Small intestine (tissue), 7 donors: ENCODE results near the gene PFDN2. TPM values are rescaled to one million over a fixed set of nuclear protein-coding genes. Genes with fewer than 3 reads are reported as not detected.

Experiments used
- DNase-seq, 2 donors: peaks; one replicate each; pipeline versions ENCODE4 v3.0.0 to v3.0.0-alpha.2; 2013
- FAIRE-seq: peaks from 2 replicates; lab custom pipeline; 2012; peaks lifted over from hg19 to GRCh38; lab: Jason Lieb, UNC
- H3K27ac ChIP-seq, 3 donors: one replicate each; pipeline ENCODE4 v1.5.1; 2013; ENCODE audit warnings: low read length in 2 of 3, mild to moderate bottlenecking in 2 of 3, control low read depth in 1 of 3, inconsistent platforms in 1 of 3, low read depth in 1 of 3, moderate library complexity in 1 of 3
- H3K27me3 ChIP-seq, 3 donors: one replicate each; pipeline ENCODE4 v1.6.1; 2013; ENCODE audit warnings: low read length in 3 of 3, inconsistent platforms in 1 of 3; ENCODE audit not compliant: control insufficient read depth in 3 of 3, insufficient read depth in 3 of 3
- H3K36me3 ChIP-seq, 3 donors: one replicate each; pipeline ENCODE4 v1.6.1; 2013; ENCODE audit warnings: low read length in 3 of 3, inconsistent platforms in 1 of 3, low read depth in 1 of 3, mild to moderate bottlenecking in 1 of 3, moderate library complexity in 1 of 3; ENCODE audit not compliant: control insufficient read depth in 3 of 3, insufficient read depth in 2 of 3
- H3K4me1 ChIP-seq, 3 donors: one replicate each; pipeline ENCODE4 v1.6.1; 2013; ENCODE audit warnings: low read length in 2 of 3, inconsistent platforms in 1 of 3, low read depth in 1 of 3, mild to moderate bottlenecking in 1 of 3, moderate library complexity in 1 of 3; ENCODE audit not compliant: control insufficient read depth in 3 of 3, insufficient read depth in 2 of 3
- H3K4me3 ChIP-seq, 3 donors: one replicate each; pipeline ENCODE4 v1.5.1; 2013; ENCODE audit warnings: low read length in 3 of 3, control low read depth in 1 of 3, inconsistent platforms in 1 of 3, low read depth in 1 of 3, mild to moderate bottlenecking in 1 of 3, moderate library complexity in 1 of 3
- H3K9me3 ChIP-seq, 2 donors: one replicate each; pipeline ENCODE4 v1.6.1; 2013; ENCODE audit warnings: low read depth in 1 of 2, low read length in 1 of 2; ENCODE audit not compliant: control insufficient read depth in 2 of 2, insufficient read depth in 1 of 2
- WGBS, 3 donors: extraction: QIAGEN DNeasy Blood & Tissue Kit; methylation state at CpG; one replicate each; pipeline ENCODE4 v1.1.7; 2013; 5-methylcytosine and 5-hydroxymethylcytosine counted together
- polyA plus RNA-seq, 4 donors: library from polyadenylated mRNA; stranded (reverse) in 3 of 4; unstranded in 1 of 4; fragments of 200-250 nt in 3 of 4; fragments of 120-200 nt in 1 of 4; gene quantifications; one replicate each; pipeline versions ENCODE4 v1.2.1 to v1.2.3, GENCODE V29; 2013
- donor health status: healthy with polysubstance abuse.
- donor health status: control.
- donor health status: control.
- donor health status: Bipolar disorder and iron deficiency.
- donor health status: healthy.

Gene PFDN2
- polyA plus RNA-seq, 4 donors, result 62.8 to 130 (median 106) TPM

- FAIRE-seq, result no peak
- Histone ChIP-seq H3K27ac (peak within 1 kb of the TSS; percentile 84 to 96 (median 95)), H3K4me3 (peak within 1 kb of the TSS; percentile 41 to 64 (median 57)), H3K9me3 (no peaks in the 10 kb centered on the region), H3K27me3 (no peaks in the 10 kb centered on the region), H3K4me1 (peaks cover 0 to 10% (median 2%) of the 10 kb centered on the region in 3 donors), H3K36me3 (peaks cover 0 to 15% (median 0%) of the 10 kb centered on the region in 3 donors)
- 0 to 1% (median 0%) methylated on average over 33 of the region's 33 CpGs for whole genome bisulfite sequencing, 3 donors
- peak; percentile 88 to 94 for DNase-seq
These were observed 36.0 kb upstream of the PFDN2 start, which contains the start of gene UFC1 for GRCh38 chr1:161153682-161154337. Gene UFC1 (plus strand): TSS chr1:161153978. CDS start chr1:161153998, 20 bp downstream.

GRCh38 chr1:161153176-161153575 lies 35.3 kb upstream of the PFDN2 start:
- Histone ChIP-seq H3K27me3 (no peaks in the 10 kb centered on the region), H3K4me1 (peaks cover 0 to 4% (median 2%) of the 10 kb centered on the region in 3 donors), H3K4me3 (peak overlapping the region; percentile 33 to 64 (median 57)), H3K27ac (peak overlapping the region in 2 of 3 donors; percentile 84 to 95), H3K9me3 (no peaks in the 10 kb centered on the region), H3K36me3 (peaks cover 0 to 9% (median 0%) of the 10 kb centered on the region in 3 donors)
- no peak for DNase-seq
- WGBS, 3 donors, result 21 to 24% (median 21%) methylated on average over 9 of the region's 9 CpGs
- no peak for FAIRE-seq

- Histone ChIP-seq H3K9me3 (no peaks in the 10 kb centered on the region), H3K36me3 (no peaks in the 10 kb centered on the region), H3K4me3 (no peak overlapping the region), H3K4me1 (no peaks in the 10 kb centered on the region), H3K27ac (no peak overlapping the region), H3K27me3 (no peaks in the 10 kb centered on the region)
- WGBS, 3 donors, result 58 to 74% (median 73%) methylated on average over 3 of the region's 3 CpGs
- DNase-seq (no peak), FAIRE-seq (no peak)
These were observed 28.0 kb upstream of the PFDN2 start for GRCh38 chr1:161145832-161146231.

GRCh38 chr1:161140755-161141400 lies 23.0 kb upstream of the PFDN2 start:
- no peaks in the 10 kb centered on the region for H3K27me3 ChIP-seq
- no peak overlapping the region for H3K27ac ChIP-seq
- no peak overlapping the region for H3K4me3 ChIP-seq
- WGBS, 3 donors, result 95 to 96% (median 96%) methylated on average over 29 of the region's 29 CpGs
- FAIRE-seq, result no peak
- no peaks in the 10 kb centered on the region for H3K4me1 ChIP-seq
- DNase-seq, result no peak
- no peaks in the 10 kb centered on the region for H3K36me3 ChIP-seq
- no peaks in the 10 kb centered on the region for H3K9me3 ChIP-seq

GRCh38 chr1:161139766-161140165 lies 21.9 kb upstream of the PFDN2 start:
- H3K27me3 ChIP-seq, result no peaks in the 10 kb centered on the region
- H3K4me3 ChIP-seq, result no peak overlapping the region
- FAIRE-seq (no peak), DNase-seq (peak; percentile 56 to 67)
- no peaks in the 10 kb centered on the region for H3K4me1 ChIP-seq
- no peaks in the 10 kb centered on the region for H3K9me3 ChIP-seq
- H3K27ac ChIP-seq, result no peak overlapping the region
- WGBS, 3 donors, result 24 to 45% (median 43%) methylated on average over 1 of the region's 1 CpG
- peaks cover 0 to 2% (median 0%) of the 10 kb centered on the region in 3 donors for H3K36me3 ChIP-seq

- WGBS, 3 donors, result 81 to 96% (median 83%) methylated on average over 1 of the region's 1 CpG
- FAIRE-seq, result no peak
- H3K4me1 ChIP-seq, result peaks cover 0 to 4% (median 0%) of the 10 kb centered on the region in 3 donors
- no peaks in the 10 kb centered on the region for H3K9me3 ChIP-seq
- no peak overlapping the region for H3K4me3 ChIP-seq
- H3K36me3 ChIP-seq, result peaks cover 0 to 6% (median 0%) of the 10 kb centered on the region in 3 donors
- no peak overlapping the region for H3K27ac ChIP-seq
- DNase-seq, result no peak
- no peaks in the 10 kb centered on the region for H3K27me3 ChIP-seq
These were observed 20.6 kb upstream of the PFDN2 start for GRCh38 chr1:161138431-161138830.

GRCh38 chr1:161137881-161138280 lies 20.0 kb upstream of the PFDN2 start:
- 75 to 91% (median 80%) methylated on average over 3 of the region's 3 CpGs for WGBS, 3 donors
- H3K27ac ChIP-seq, result no peak overlapping the region

GRCh38 chr1:161133220-161133740 lies 15.4 kb upstream of the PFDN2 start:
- peaks cover 0 to 9% (median 6%) of the 10 kb centered on the region in 3 donors for H3K4me1 ChIP-seq
- peak overlapping the region; percentile 84 to 88 (median 87) for H3K27ac ChIP-seq
- WGBS, 3 donors, result 2 to 5% (median 3%) methylated on average over 11 of the region's 11 CpGs
- DNase-seq (no peak), FAIRE-seq (no peak)
- H3K9me3 ChIP-seq, result no peaks in the 10 kb centered on the region
- no peaks in the 10 kb centered on the region for H3K27me3 ChIP-seq
- peaks cover 0 to 14% (median 4%) of the 10 kb centered on the region in 3 donors for H3K36me3 ChIP-seq
- peak overlapping the region; percentile 54 to 71 (median 56) for H3K4me3 ChIP-seq

More at GRCh38 chr1:161137881-161138280, 20.0 kb upstream of the PFDN2 start:
- FAIRE-seq, result no peak
- H3K27me3 ChIP-seq, result no peaks in the 10 kb centered on the region
- H3K36me3 ChIP-seq, result peaks cover 0 to 6% (median 0%) of the 10 kb centered on the region in 3 donors
- H3K4me1 ChIP-seq, result peaks cover 0 to 4% (median 0%) of the 10 kb centered on the region in 3 donors
- no peak overlapping the region for H3K4me3 ChIP-seq
- no peaks in the 10 kb centered on the region for H3K9me3 ChIP-seq
- DNase-seq, result no peak
